ENCODE data around the gene TCF21. TPM values are rescaled to one million over a fixed set of nuclear protein-coding genes. Genes with fewer than 3 reads are reported as not detected.

TCF21 gene
- total RNA-seq, 3 donors from 2014 or later: 1.9 to 14.3 (median 9.6) TPM

- no peak overlapping the region for H3K4me3 ChIP-seq
- intact Hi-C loops (cut with DNase I, micrococcal nuclease): no loop called here
- no peaks in the 10 kb centered on the region for H3K9me3 ChIP-seq
- H3K36me3 ChIP-seq (ENCODE audit: low read depth): no peaks in the 10 kb centered on the region
- no peak for TF ChIP-seq CTCF (IDR thresholded peaks at IDR 0.05)
- DNase-seq (no peak), ATAC-seq (no peak)
- no peaks in the 10 kb centered on the region for H3K4me1 ChIP-seq (ENCODE audit: low read depth)
Measured at GRCh38 chr6:133937909-133938308, 49.0 kb downstream of the TCF21 start.

- ATAC-seq (no peak), DNase-seq (no peak)
- Histone ChIP-seq H3K9me3 (no peaks in the 10 kb centered on the region), H3K4me1 (ENCODE audit: low read depth) (no peaks in the 10 kb centered on the region), H3K36me3 (ENCODE audit: low read depth) (no peaks in the 10 kb centered on the region), H3K4me3 (no peak overlapping the region)
- intact Hi-C loops (cut with DNase I, micrococcal nuclease): no loop called here
- no peak for TF ChIP-seq CTCF (IDR thresholded peaks at IDR 0.05)
Measured at GRCh38 chr6:133938533-133938932, 49.6 kb downstream of the TCF21 start.

GRCh38 chr6:133939778-133940667 lies 51.1 kb downstream of the TCF21 start:
- H3K4me3 ChIP-seq: no peak overlapping the region
- no peaks in the 10 kb centered on the region for H3K9me3 ChIP-seq
- TF ChIP-seq CTCF (IDR thresholded peaks at IDR 0.05): no peak
- DNase-seq (peak in 1 of 3 donors; percentile 38), ATAC-seq (peak; percentile 81)
- no peaks in the 10 kb centered on the region for H3K4me1 ChIP-seq (ENCODE audit: low read depth)
- intact Hi-C loops (cut with DNase I, micrococcal nuclease): no loop called here
- H3K36me3 ChIP-seq (ENCODE audit: low read depth): no peaks in the 10 kb centered on the region

Other genes with a start within 250 kb of the TCF21 start
- 10 to 100 TPM; 16.6 to 25.4 (median 23.3) TPM for gene TBPL1, start 64.1 kb downstream of the TCF21 start, total RNA-seq
- 1 to 10 TPM in 2 of 3 donors, under 1 TPM in 1; 0.46 to 2.0 (median 1.0) TPM for gene SLC2A12, start 163.5 kb downstream of the TCF21 start, total RNA-seq